ENCODE results near the gene POMT1. TPM values are rescaled to one million over a fixed set of nuclear protein-coding genes. Genes with fewer than 3 reads are reported as not detected.

The POMT1 gene
- total RNA-seq, 1 experiment from 2014 or later = 28.4 TPM

DNA sequence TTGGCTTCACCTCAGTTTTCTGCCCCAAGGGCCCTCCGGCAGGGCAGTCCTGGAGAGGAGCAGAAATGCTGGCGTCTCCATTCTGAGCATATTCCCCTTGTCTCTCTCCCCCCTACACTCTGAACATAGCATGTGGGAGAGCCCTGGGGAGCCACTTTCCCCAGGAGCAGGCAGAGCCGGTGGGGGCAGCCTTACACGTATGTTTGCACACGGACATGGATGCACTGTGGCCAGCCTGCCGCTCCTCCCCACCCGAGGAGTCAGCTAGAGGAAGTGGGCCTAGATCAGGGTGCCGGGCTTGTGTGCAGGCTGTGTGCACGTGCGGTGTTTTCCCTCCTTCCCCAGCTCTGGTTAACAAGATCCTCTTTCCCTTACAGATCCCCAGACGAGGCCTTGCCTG lies 25.4 kb upstream of the POMT1 start:
- DNase-seq (ENCODE audit: low read depth) = no peak

DNA sequence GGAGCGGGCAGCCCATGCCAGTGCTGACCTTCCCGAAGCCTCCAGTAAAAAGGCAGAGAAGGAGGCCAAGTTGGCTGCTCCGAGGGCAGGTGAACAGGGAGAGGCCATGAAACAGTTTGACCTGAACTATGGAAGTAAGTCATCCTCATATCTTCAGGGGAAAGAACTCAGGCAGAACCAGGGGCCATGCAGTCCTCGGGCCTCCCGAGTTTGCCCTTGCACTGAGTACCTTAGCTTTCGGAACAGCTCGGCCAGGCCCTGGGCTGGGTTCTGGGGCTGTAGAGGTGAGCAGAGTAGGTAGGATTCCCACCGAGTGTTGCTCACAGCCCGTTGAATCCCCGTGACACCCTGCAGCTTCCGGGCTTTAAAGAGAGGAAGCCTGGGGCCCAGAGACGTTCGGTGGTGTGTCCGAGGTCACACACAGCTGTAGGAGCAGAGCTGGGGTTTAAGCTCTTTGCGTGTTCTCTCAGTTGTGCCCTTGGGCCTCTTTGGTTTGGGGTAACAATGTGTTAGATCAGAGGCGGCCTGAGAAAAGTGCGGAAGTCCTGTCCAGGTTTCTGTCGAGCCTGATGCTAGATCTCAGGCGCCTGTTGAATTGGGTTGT lies 24.8 kb upstream of the POMT1 start:
- no peak for DNase-seq (ENCODE audit: low read depth)

DNA sequence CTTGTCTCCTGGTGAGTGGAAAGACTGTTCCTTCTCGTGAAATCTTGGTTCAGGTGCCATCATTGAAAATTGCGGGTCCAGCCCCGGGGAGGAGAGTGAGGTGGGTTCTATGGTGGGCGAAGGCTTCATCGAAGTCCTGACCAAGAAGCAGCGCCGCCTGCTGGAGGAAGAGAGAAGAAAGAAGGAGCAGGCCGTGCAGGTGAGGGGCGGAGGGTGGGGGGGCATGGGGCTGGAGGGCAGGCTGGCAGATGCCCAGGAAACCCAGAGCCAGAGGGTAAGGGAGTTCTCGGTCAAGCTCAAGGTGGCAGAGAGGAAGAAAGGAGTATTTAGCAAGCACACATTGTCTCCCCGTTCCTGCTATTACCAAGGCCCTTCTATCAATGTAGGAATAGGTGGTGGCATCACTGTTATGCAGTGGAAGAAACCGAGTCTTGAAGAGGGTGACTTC lies 24.3 kb upstream of the POMT1 start:
- no peak for DNase-seq (ENCODE audit: low read depth)

- DNase-seq (ENCODE audit: low read depth) = no peak
Observed at GRCh38 chr9:131478911-131479310, 23.8 kb upstream of the POMT1 start.

GRCh38 chr9:131480258-131480657 lies 22.5 kb upstream of the POMT1 start:
- DNase-seq (ENCODE audit: low read depth) = no peak

GRCh38 chr9:131481441-131482342 lies 21.0 kb upstream of the POMT1 start:
- no peak for DNase-seq (ENCODE audit: low read depth)

- DNase-seq (ENCODE audit: low read depth) = no peak
Observed at GRCh38 chr9:131482343-131483006, 20.2 kb upstream of the POMT1 start.

DNA sequence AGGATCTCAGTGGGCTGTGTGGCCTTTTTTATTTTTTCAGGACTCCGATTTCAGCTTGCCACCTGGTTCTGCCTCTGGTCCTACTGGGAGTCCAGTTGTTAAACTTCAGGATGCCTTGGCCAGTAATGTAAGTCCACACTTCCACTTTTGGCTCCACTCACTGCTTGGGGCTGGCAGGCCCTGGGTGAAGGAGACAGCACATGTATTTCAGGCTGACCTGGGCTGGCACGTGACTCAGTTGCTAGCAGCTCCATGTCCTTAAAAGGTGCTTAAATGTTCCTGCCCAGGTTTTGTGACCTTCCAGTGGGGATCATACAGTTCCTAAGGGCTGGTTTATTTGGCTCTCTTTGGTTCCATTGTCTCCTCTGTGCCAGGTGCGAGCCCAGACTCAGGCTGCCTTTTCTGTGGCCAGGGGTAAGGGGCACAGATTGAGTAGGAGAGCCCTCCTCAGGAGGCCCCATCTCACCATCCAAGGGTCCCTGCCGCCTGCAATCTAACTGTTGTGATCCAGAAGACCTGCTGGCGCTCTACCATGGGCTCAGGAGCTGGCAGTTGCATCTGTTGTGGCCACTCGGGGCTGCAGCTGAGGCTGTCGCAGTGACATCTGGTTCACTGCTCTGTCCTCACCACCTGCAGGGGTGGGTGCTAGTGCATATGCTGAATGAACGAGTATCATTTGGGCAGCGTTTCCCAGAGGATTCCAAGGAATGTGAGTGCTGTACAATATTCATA lies 19.2 kb upstream of the POMT1 start:
- DNase-seq (ENCODE audit: low read depth) = no peak

GRCh38 chr9:131484051-131484445 lies 18.7 kb upstream of the POMT1 start:
- no peak for DNase-seq (ENCODE audit: low read depth)

GRCh38 chr9:131484560-131485185 lies 18.0 kb upstream of the POMT1 start:
- DNase-seq (ENCODE audit: low read depth) = no peak

- no peak for DNase-seq (ENCODE audit: low read depth)
Observed at GRCh38 chr9:131485206-131485605, 17.5 kb upstream of the POMT1 start.

DNA sequence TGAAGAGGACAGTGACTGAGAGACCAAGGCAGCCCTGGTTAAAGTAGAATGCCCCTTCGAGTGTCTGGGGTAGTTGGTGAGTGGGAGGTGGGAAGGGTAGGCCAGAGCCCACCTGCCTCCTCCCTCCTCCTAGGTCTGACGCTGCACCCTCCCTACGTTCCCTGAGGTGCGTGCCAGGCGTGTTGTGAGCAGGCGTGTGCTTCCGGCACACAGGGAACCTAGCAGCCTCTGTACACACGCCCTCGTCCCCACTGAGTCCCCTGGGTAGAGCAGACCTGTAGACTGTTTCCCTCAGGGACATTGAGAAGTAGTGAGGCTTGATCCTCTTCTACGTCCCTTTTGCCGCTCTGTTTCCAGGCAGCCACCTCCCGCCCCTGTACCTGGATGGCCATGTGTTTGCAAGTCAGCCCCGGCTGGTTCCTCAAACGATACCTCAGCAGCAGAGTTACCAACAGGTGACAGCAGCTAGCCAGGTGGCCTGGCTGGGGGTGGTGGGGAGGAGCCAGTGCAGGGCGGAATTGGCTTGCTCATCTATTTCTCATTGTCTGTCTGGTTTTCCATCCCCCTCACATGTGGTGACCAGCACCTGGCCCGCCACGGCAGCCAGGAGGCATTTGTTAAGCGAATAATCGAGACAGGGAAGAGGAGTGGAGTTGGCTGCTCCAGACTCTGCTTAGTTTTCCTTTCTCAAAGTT lies 16.8 kb upstream of the POMT1 start:
- DNase-seq (ENCODE audit: low read depth) = no peak

DNA sequence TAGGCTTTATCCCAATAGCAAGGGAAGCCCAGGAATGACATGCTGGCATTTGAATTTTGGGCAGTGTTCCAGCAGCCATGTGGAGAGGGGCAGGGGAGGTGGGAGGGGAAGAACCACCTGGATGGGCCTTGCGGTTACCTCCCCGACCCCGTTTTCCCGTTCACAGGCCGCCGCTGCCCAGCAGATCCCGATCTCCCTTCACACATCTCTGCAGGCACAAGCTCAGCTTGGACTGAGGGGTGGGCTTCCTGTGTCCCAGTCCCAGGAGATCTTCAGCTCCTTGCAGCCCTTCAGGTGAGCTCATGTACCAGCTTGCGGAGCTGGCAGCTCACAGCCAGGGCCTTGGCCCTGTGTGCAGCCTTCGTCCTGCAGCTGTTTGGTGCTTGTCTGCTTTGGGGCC lies 15.7 kb upstream of the POMT1 start:
- DNase-seq (ENCODE audit: low read depth) = no peak

DNA sequence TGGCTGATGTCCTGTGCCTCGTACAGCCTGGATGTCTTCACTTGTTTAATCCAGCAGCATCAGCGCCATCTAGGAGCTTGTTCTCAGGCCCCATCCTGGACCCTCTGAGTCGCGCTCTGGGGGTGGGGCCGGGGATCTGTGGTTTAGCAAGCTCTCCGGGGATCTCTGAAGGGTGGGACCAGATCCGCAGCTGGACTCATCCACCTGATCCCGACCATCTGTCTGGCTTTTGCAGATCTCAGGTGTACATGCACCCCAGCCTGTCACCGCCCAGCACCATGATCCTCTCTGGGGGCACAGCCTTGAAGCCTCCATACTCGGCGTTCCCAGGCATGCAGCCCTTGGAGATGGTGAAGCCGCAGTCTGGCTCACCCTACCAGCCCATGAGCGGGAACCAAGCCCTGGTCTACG lies 15.1 kb upstream of the POMT1 start:
- DNase-seq (ENCODE audit: low read depth) = no peak

DNA sequence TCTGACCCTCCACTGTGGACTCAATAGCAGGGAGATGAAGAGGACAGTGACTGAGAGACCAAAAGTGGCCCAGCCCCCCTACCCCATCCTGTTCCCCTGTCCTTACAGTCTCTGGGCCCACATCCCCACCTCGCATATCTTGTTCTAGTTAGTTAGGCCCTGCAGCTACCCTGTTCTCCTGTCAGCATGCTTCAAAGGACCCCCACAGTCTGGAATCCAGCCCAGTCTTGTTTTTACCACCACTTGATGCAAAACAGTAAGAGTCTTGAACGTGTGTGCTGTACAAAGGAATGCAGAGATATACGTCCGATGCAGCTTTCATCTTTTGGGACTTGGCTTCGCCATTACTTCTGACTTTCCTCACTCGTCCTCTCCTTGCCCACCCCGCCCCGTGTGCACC lies 12.2 kb upstream of the POMT1 start:
- DNase-seq (ENCODE audit: low read depth) = no peak

GRCh38 chr9:131491001-131491710 lies 11.6 kb upstream of the POMT1 start:
- DNase-seq (ENCODE audit: low read depth) = no peak

DNA sequence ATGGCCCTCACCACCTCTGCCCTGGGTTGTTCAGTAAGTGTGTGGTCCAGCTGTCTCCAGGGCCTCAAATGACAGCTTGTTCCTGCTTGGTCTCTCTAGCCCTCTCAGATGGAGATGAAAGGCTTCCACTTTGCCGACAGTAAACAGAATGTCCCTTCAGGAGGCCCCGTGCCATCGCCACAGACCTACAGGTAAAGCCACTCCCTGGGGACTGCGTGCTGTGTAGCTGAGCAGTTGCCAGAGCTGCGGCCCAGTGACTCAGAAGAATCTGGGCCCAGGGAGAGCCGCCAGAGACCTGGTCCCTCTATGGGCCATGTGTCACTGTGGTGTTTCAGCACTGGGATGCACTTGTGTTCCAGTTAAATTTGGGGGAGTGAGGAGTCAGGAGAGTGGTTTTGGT lies 10.6 kb upstream of the POMT1 start:
- DNase-seq (ENCODE audit: low read depth) = no peak

GRCh38 chr9:131494296-131494870 lies 8.3 kb upstream of the POMT1 start:
- DNase-seq (ENCODE audit: low read depth) = no peak

- DNase-seq (ENCODE audit: low read depth) = no peak
Observed at GRCh38 chr9:131495785-131496184, 6.9 kb upstream of the POMT1 start.

DNA sequence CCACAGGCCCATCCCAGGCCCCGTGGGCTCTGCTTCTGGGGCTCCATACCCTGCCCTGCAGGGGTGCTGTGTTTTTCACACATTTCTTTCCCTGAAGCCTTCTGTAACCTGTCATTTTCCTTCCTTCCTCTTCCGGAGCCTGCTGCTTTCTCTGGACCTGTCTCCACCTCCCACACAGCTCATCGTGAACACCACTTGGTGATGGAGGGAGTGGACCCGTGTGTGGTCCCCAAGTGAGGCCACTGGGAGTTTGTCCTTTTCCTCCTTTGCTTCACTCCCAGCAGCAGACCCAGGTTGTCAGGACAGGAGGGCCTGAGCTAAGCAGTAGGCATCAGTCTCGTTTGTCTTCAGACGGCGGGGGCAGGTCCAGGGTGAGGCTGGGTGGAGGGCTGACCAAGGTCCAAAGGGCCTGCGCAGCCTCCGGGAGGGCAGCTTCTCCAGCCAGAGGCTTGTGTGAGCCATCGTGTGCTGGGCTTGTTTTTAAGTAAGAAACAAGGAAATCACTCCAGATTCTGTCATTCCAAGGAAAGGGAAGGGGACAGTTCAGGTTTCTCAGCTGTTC lies 5.8 kb upstream of the POMT1 start:
- DNase-seq (ENCODE audit: low read depth) = no peak
